ENCODE data around the gene CACNG1.

- TF ChIP-seq, protein P1, sequence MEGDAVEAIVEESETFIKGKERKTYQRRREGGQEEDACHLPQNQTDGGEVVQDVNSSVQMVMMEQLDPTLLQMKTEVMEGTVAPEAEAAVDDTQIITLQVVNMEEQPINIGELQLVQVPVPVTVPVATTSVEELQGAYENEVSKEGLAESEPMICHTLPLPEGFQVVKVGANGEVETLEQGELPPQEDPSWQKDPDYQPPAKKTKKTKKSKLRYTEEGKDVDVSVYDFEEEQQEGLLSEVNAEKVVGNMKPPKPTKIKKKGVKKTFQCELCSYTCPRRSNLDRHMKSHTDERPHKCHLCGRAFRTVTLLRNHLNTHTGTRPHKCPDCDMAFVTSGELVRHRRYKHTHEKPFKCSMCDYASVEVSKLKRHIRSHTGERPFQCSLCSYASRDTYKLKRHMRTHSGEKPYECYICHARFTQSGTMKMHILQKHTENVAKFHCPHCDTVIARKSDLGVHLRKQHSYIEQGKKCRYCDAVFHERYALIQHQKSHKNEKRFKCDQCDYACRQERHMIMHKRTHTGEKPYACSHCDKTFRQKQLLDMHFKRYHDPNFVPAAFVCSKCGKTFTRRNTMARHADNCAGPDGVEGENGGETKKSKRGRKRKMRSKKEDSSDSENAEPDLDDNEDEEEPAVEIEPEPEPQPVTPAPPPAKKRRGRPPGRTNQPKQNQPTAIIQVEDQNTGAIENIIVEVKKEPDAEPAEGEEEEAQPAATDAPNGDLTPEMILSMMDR (IDR thresholded peaks at IDR 0.05; ENCODE audit: low read depth, low read length, missing input control) = no peak
- TF ChIP-seq, protein P2, sequence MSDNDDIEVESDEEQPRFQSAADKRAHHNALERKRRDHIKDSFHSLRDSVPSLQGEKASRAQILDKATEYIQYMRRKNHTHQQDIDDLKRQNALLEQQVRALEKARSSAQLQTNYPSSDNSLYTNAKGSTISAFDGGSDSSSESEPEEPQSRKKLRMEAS (IDR thresholded peaks at IDR 0.05) = no peak
- no peak for TF ChIP-seq REST (IDR thresholded peaks at IDR 0.05)
- TF ChIP-seq TAF1 (conservative IDR thresholded peaks at IDR 0.05) = no peak
- TF ChIP-seq GABPA (IDR thresholded peaks at IDR 0.05 in 1 of 2, conservative IDR thresholded peaks at IDR 0.05 in 1 of 2) = no peak
Measured at GRCh38 chr17:67053438-67054000, 9.2 kb downstream of the CACNG1 start.

Data from liver (tissue), 3 donors.